ENCODE measurements around the gene SHTN1.

- TF ChIP-seq BACH2 (CRISPR knock-in tag; IDR thresholded peaks at IDR 0.05; ENCODE audit: borderline replicate concordance), result no peak
- no peak for TF ChIP-seq TSHZ2 (CRISPR knock-in tag; IDR thresholded peaks at IDR 0.05)
- no peak for TF ChIP-seq TOX (CRISPR knock-in tag; IDR thresholded peaks at IDR 0.05; ENCODE audit: borderline replicate concordance)
Observed at GRCh38 chr10:116870949-116871348, 134.0 kb downstream of the SHTN1 start.

All from SK-N-SH treated with all-trans-retinoic acid at 6 μM for 48 hours (cell line).